Forelimb muscle (tissue), 1 donor: Measurements from ENCODE around the gene ATOX1. TPM values are rescaled to one million over a fixed set of nuclear protein-coding genes. Genes with fewer than 3 reads are reported as not detected.

Experiments
- DNase-seq: peaks from one replicate; pipeline ENCODE4 v3.0.0-alpha.2; 2013; ENCODE audit warnings: low read depth
- polyA plus RNA-seq: library from polyadenylated mRNA; unstranded; fragments of 120-200 nt; gene quantifications from one replicate; pipeline ENCODE4 v1.2.1, GENCODE V29; 2013; ENCODE audit not compliant: insufficient read length

The ATOX1 gene
- polyA plus RNA-seq, 1 donor = 41.4 TPM

- no peak for DNase-seq
Measured at GRCh38 chr5:151697452-151697851, 61.0 kb downstream of the ATOX1 start.

GRCh38 chr5:151696470-151697061 is 61.9 kb downstream of the ATOX1 start:
- peak; percentile 86 for DNase-seq

DNA sequence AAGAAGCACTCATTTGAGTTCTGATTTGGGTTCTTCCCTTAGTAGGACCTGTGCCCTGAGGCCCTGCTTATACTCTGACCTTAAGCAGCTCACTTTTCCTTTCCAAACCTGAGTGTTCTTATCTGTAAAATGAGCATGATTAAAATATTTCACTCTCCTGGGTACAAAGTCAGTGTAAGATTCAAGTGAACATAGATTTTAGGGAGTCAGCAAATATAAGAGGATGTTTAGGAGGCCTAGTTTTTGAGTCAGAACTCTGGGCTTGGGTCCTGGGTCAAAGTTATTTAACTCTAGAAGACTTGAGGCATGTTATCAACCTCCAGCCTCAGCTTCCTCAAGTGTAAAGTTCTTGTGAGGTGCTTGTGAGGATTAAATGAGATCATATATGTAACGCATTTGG is 63.0 kb downstream of the ATOX1 start:
- DNase-seq = no peak

- DNase-seq = no peak
Measured at GRCh38 chr5:151694035-151694485, 64.4 kb downstream of the ATOX1 start.

Other genes with a start within 250 kb of the ATOX1 start
- 0.66 TPM for gene FAT2, start 167.3 kb downstream of the ATOX1 start, polyA plus RNA-seq
- 4,012 TPM for gene SPARC, start 71.7 kb downstream of the ATOX1 start, polyA plus RNA-seq
- gene G3BP1, start 13.3 kb upstream of the ATOX1 start, polyA plus RNA-seq = 95.0 TPM
- not detected for gene GLRA1, start 166.2 kb upstream of the ATOX1 start, polyA plus RNA-seq